PFSK-1 (cell line): ENCODE measurements around the gene IMPDH1.

Experiments used
- FOXP2 ChIP-seq: optimal IDR thresholded peaks from 2 replicates; pipeline ENCODE3; 2011; ENCODE audit warnings: borderline replicate concordance, control low read depth, inconsistent platforms; ENCODE audit not compliant: insufficient read depth; ENCODE audit errors: extremely low read length, extremely low read depth
- POLR2AphosphoS5 ChIP-seq: IDR thresholded peaks from 2 replicates; pipeline ENCODE4 v1.6.1; 2012; ENCODE audit warnings: low read depth, mild to moderate bottlenecking, control low read depth, low read length, moderate library complexity
- SIN3A ChIP-seq: IDR thresholded peaks from 2 replicates; pipeline ENCODE4 v1.6.1; 2012; ENCODE audit warnings: mild to moderate bottlenecking, low read length, moderate library complexity, borderline replicate concordance; ENCODE audit not compliant: insufficient read depth
- TAF1 ChIP-seq: IDR thresholded peaks from 2 replicates; pipeline ENCODE4 v1.6.1; 2012; ENCODE audit warnings: low read length, control low read depth, borderline replicate concordance; ENCODE audit not compliant: insufficient read depth
- TF ChIP-seq, protein P1 (sequence below), 2 experiments: IDR thresholded peaks; 2 replicates each; pipeline versions ENCODE4 v1.6.1 to v1.8.0; 2011 to 2012; ENCODE audit warnings: low read depth in 2 of 2, low read length in 2 of 2, control low read depth in 1 of 2, inconsistent platforms in 1 of 2, mild to moderate bottlenecking in 1 of 2, moderate library complexity in 1 of 2; ENCODE audit not compliant: insufficient read depth in 1 of 2

IMPDH1 gene

DNA sequence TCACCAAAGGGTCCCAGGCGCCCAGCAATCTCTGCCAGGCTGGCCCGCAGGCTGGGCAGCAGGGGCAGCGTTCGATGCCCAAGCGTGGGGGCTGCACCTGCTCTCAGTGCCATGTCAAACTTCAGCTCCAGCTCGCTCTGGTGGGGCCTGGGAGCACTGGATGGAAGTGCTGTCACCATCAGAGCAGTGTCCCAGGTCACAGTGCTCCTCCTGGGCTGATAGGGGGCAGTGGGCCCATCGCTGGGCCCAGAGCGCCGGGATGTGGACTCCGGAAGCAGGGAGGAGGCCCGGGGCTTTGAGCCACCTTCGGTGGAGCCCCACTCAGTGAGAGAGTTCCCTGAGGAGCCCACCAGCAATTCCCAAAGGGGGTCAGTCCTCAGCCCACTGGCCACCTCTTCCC, 50.4 kb downstream of the IMPDH1 start:
- no peak for TF ChIP-seq POLR2AphosphoS5
- no peak for TF ChIP-seq SIN3A
- TF ChIP-seq, protein P1, sequence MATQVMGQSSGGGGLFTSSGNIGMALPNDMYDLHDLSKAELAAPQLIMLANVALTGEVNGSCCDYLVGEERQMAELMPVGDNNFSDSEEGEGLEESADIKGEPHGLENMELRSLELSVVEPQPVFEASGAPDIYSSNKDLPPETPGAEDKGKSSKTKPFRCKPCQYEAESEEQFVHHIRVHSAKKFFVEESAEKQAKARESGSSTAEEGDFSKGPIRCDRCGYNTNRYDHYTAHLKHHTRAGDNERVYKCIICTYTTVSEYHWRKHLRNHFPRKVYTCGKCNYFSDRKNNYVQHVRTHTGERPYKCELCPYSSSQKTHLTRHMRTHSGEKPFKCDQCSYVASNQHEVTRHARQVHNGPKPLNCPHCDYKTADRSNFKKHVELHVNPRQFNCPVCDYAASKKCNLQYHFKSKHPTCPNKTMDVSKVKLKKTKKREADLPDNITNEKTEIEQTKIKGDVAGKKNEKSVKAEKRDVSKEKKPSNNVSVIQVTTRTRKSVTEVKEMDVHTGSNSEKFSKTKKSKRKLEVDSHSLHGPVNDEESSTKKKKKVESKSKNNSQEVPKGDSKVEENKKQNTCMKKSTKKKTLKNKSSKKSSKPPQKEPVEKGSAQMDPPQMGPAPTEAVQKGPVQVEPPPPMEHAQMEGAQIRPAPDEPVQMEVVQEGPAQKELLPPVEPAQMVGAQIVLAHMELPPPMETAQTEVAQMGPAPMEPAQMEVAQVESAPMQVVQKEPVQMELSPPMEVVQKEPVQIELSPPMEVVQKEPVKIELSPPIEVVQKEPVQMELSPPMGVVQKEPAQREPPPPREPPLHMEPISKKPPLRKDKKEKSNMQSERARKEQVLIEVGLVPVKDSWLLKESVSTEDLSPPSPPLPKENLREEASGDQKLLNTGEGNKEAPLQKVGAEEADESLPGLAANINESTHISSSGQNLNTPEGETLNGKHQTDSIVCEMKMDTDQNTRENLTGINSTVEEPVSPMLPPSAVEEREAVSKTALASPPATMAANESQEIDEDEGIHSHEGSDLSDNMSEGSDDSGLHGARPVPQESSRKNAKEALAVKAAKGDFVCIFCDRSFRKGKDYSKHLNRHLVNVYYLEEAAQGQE (IDR thresholded peaks at IDR 0.05; ENCODE audit: insufficient read depth in 1 of 2, low read depth in 2 of 2, low read length in 2 of 2), result no peak
- no peak for TF ChIP-seq FOXP2
- TF ChIP-seq TAF1, result no peak

DNA sequence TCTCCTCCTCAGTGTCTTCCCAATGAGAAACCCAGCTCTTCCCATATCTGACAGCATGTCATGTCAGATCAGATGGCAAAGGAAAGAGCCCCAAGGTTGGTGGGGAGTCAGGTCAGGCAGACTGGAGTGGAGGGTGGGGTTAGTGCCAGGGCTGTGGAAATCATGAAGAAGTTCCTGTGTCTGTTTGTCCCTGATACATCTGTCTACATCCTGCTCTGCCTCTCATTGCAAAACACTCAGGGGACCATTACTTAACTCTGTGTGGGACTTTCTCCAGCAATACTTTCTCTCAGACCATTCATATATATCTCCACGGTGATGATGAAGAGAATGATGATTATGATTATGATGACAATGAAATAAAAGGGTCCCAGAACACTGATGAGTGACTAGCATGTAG, 51.5 kb downstream of the IMPDH1 start:
- TF ChIP-seq SIN3A (no peak), TAF1 (no peak), FOXP2 (no peak), POLR2AphosphoS5 (no peak)
- TF ChIP-seq, protein P1 (IDR thresholded peaks at IDR 0.05; ENCODE audit: insufficient read depth in 1 of 2, low read depth in 2 of 2, low read length in 2 of 2), result no peak

DNA sequence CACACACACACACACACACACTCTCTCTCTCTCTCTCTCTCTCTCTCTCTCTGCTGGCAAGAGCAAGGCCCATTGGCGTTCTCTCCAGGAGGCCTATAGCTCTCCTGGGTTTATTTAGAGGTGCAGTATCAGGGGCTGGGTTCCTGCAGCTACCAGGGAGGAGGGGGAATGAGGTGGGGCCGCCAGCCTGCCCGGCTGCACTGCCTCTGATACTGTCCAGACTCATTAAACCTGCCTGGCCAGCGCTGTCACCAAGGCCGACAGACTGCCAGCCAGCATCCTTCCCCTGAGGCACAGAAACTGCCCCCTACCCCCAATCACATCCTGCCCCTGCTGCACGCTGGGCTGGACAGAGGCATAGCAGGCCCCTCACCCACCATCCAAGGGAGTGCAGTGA, 52.6 kb downstream of the IMPDH1 start:
- TF ChIP-seq, protein P1 (IDR thresholded peaks at IDR 0.05; ENCODE audit: insufficient read depth in 1 of 2, low read depth in 2 of 2, low read length in 2 of 2), result peak in 1 of 2 experiments; percentile 77; a peak in 1 of 4 replicates
- TF ChIP-seq TAF1, result no peak

DNA sequence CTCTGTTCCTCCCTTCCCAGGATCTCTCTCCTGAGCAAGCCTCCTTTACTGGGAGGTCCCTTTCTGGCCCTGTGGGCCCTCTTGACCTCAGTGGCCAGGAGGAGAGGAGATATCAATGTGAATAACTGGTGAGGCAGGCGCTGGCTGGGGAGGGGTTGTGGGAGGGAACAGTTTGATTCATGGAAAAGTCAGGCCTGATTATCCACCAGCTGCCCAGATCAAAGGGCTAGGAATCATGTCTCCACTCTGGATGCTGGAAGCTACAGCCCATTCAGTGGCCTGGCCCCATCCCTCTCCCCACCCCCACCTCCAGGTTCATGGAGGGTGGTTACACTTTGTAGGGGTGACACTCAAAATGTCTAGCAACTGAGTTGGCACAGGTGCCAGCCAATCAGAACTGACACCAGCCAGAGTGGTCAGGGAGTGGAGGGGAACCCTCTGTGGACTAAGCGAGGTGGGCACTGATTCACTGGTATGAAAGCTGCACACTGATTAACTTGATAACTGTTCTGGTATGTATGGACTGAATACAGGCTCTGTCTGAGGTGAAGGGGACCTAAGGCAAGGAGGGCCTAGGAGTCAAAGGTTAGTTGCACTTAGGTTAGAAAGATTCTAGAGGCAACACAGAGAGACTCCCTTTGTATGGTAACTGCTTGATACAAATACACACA, 53.1 kb downstream of the IMPDH1 start:
- TF ChIP-seq FOXP2 (no peak), TAF1 (no peak), SIN3A (no peak), POLR2AphosphoS5 (no peak)
- TF ChIP-seq, protein P1 (IDR thresholded peaks at IDR 0.05; ENCODE audit: insufficient read depth in 1 of 2, low read depth in 2 of 2, low read length in 2 of 2), result no peak

DNA sequence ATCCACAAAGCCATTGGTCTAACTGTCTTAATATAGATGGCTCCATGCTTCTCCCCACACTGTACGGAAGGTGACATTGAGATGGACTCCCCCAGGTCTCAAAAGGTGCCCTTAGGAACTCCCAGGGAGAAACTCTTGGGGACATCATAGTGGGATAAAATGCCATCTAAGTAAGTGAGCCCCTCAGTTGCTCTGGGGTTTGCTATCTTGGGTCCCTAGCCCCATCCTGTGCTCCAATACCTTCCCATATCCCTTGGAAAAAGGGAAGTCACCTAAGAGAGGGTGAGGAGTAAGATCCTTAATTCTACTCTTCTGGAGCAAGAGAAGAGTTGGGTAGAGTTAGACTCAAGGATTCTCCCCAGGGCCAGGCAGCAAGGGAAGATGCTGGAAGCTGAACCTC, 56.2 kb downstream of the IMPDH1 start:
- TF ChIP-seq, protein P1 (IDR thresholded peaks at IDR 0.05; ENCODE audit: insufficient read depth in 1 of 2, low read depth in 2 of 2, low read length in 2 of 2), result no peak
